WTC11 (cell line): Measurements from ENCODE around the gene FAM228B. TPM values are rescaled to one million over a fixed set of nuclear protein-coding genes. Genes with fewer than 3 reads are reported as not detected.
"Not testable (repeated sequence)": the region's sequence is repeated elsewhere in the genome, so short reads cannot be mapped to it uniquely, and the experiment has no call there.

ENCODE experiments used
- ATAC-seq: fragments of 200-7000 bp; cut with Tn5 transposase; 2 replicates; pipeline ENCODE4 v1.10.0; 2021; ENCODE audit warnings: mild to moderate bottlenecking, moderate library complexity
- CTCF ChIA-PET: fragments of 300-600 bp; sonication (Branson Sonifier 250); formaldehyde crosslinking; loops from one replicate; lab custom pipeline; 2021; ENCODE audit warnings: antibody characterized with exemption; lab: Charles Lee
- POLR2A ChIA-PET: fragments of 350-600 bp; sonication (Branson Sonifier 250); formaldehyde crosslinking; loops from one replicate; lab custom pipeline; 2021; ENCODE audit warnings: antibody characterized with exemption; lab: Charles Lee
- DNase-seq: peaks from one replicate; pipeline ENCODE4 v3.0.0; 2021; ENCODE audit warnings: low spot score
- H3K27ac Mint-ChIP-seq: 2 replicates; pipeline ENCODE4 v1.8.0; 2021; ENCODE audit warnings: mixed read lengths
- H3K27me3 Mint-ChIP-seq: 2 replicates; pipeline ENCODE4 v1.8.0; 2021; ENCODE audit warnings: low read depth, mild to moderate bottlenecking, moderate library complexity, mixed read lengths
- H3K36me3 Mint-ChIP-seq: 2 replicates; pipeline ENCODE4 v1.8.0; 2021; ENCODE audit warnings: mixed read lengths
- H3K4me1 Mint-ChIP-seq: 2 replicates; pipeline ENCODE4 v1.8.0; 2022; ENCODE audit warnings: mixed read lengths
- H3K4me3 Mint-ChIP-seq: 2 replicates; pipeline ENCODE4 v1.8.0; 2021; ENCODE audit warnings: mild to moderate bottlenecking, moderate library complexity, mixed read lengths
- H3K9me3 Mint-ChIP-seq: 2 replicates; pipeline ENCODE4 v1.8.0; 2021; ENCODE audit warnings: mixed read lengths
- ATF2 ChIP-seq: sonication (generic); formaldehyde crosslinking; IDR thresholded peaks from 2 replicates; pipeline ENCODE4 v1.8.1; 2022; ENCODE audit warnings: low read depth, missing genetic modification reagents, borderline replicate concordance
- CBFB ChIP-seq: sonication (generic); formaldehyde crosslinking; IDR thresholded peaks from 2 replicates; pipeline ENCODE4 v1.8.1; 2022; ENCODE audit warnings: mild to moderate bottlenecking, low read depth, missing genetic modification reagents
- EMX1 ChIP-seq: fragments of 250-450 bp; sonication (Bioruptor Pico); IDR thresholded peaks from 2 replicates; pipeline ENCODE4 v1.8.0; 2021; ENCODE audit warnings: mild to moderate bottlenecking
- ERG ChIP-seq: fragments of 250-450 bp; sonication (Bioruptor Pico); IDR thresholded peaks from 2 replicates; pipeline ENCODE4 v1.8.0; 2021; ENCODE audit warnings: mild to moderate bottlenecking
- FOXP4 ChIP-seq: sonication (generic); formaldehyde crosslinking; IDR thresholded peaks from 2 replicates; pipeline ENCODE4 v1.8.0; 2022; ENCODE audit warnings: mild to moderate bottlenecking, missing genetic modification reagents
- HMGXB4 ChIP-seq: sonication (generic); formaldehyde crosslinking; IDR thresholded peaks from 2 replicates; pipeline ENCODE4 v1.8.1; 2023; ENCODE audit warnings: mild to moderate bottlenecking, moderate library complexity, missing genetic modification reagents
- JUN ChIP-seq: sonication (generic); formaldehyde crosslinking; IDR thresholded peaks from 2 replicates; pipeline ENCODE4 v1.8.0; 2023; ENCODE audit warnings: mild to moderate bottlenecking, missing genetic modification reagents
- NFE2L1 ChIP-seq: sonication (generic); formaldehyde crosslinking; IDR thresholded peaks from 2 replicates; pipeline ENCODE4 v1.8.1; 2023; ENCODE audit warnings: missing genetic modification reagents
- STAT6 ChIP-seq: sonication (generic); formaldehyde crosslinking; conservative IDR thresholded peaks from 2 replicates; pipeline ENCODE4 v1.8.1; 2023; ENCODE audit warnings: mild to moderate bottlenecking, low read depth, missing genetic modification reagents, moderate library complexity
- TCF7 ChIP-seq: sonication (generic); formaldehyde crosslinking; IDR thresholded peaks from 2 replicates; pipeline ENCODE4 v1.8.0; 2022; ENCODE audit warnings: mild to moderate bottlenecking, low read depth, missing genetic modification reagents, moderate library complexity
- TEAD1 ChIP-seq: sonication (generic); formaldehyde crosslinking; IDR thresholded peaks from 2 replicates; pipeline ENCODE4 v1.8.0; 2022; ENCODE audit warnings: mild to moderate bottlenecking, missing genetic modification reagents
- ZNF396 ChIP-seq: fragments of 250-450 bp; sonication (Bioruptor Pico); IDR thresholded peaks from 2 replicates; pipeline ENCODE4 v1.8.0; 2021; ENCODE audit warnings: mild to moderate bottlenecking, moderate library complexity, borderline replicate concordance
- ZNF425 ChIP-seq: fragments of 250-450 bp; sonication (Bioruptor Pico); conservative IDR thresholded peaks from 2 replicates; pipeline ENCODE4 v1.9.0; 2021; ENCODE audit warnings: mild to moderate bottlenecking
- ZNF532 ChIP-seq: fragments of 250-450 bp; sonication (Bioruptor Pico); IDR thresholded peaks from 2 replicates; pipeline ENCODE4 v1.9.0; 2021; ENCODE audit warnings: mild to moderate bottlenecking, borderline replicate concordance
- ZNF671 ChIP-seq: fragments of 250-450 bp; sonication (Bioruptor Pico); IDR thresholded peaks from 2 replicates; pipeline ENCODE4 v1.8.0; 2021; ENCODE audit warnings: mild to moderate bottlenecking
- total RNA-seq: library from RNA; stranded (reverse); gene quantifications from 3 replicates; pipeline ENCODE4 v1.2.3, GENCODE V29; 2021

Gene FAM228B
- total RNA-seq, 1 experiment from 2014 or later = 2.7 TPM

- Mint-ChIP-seq H3K9me3 (peaks cover 22% of the 10 kb centered on the region), H3K27me3 (no peaks in the 10 kb centered on the region; the same call in 1 of the 2 replicates), H3K27ac (no peak overlapping the region), H3K4me3 (no peak overlapping the region), H3K4me1 (no peaks in the 10 kb centered on the region), H3K36me3 (peaks cover 11% of the 10 kb centered on the region)
- ChIA-PET POLR2A (no interaction called here), CTCF (no interaction called here)
- TF ChIP-seq ZNF396 (CRISPR knock-in tag) (no peak), TCF7 (no peak), ZNF532 (CRISPR knock-in tag) (no peak), HMGXB4 (CRISPR knock-in tag) (no peak), EMX1 (CRISPR knock-in tag) (no peak), CBFB (CRISPR knock-in tag) (no peak), FOXP4 (CRISPR knock-in tag) (no peak), ZNF425 (CRISPR knock-in tag) (no peak), ZNF671 (CRISPR knock-in tag) (no peak), ATF2 (CRISPR knock-in tag) (no peak), JUN (CRISPR knock-in tag) (no peak), TEAD1 (no peak), ERG (CRISPR knock-in tag) (no peak), NFE2L1 (CRISPR knock-in tag) (no peak), STAT6 (CRISPR knock-in tag) (no peak)
- no peak for ATAC-seq
- DNase-seq = no peak
Measured at GRCh38 chr2:24132543-24132942, 9.3 kb downstream of the FAM228B start.

GRCh38 chr2:24140305-24140704 is 17.0 kb downstream of the FAM228B start:
- H3K27me3 Mint-ChIP-seq, DNase-seq, H3K4me3 Mint-ChIP-seq, CTCF ChIA-PET, H3K4me1 Mint-ChIP-seq, H3K36me3 Mint-ChIP-seq, H3K9me3 Mint-ChIP-seq, H3K27ac Mint-ChIP-seq, ATAC-seq: not testable (repeated sequence)
- POLR2A ChIA-PET = interaction anchor here (0.5 kb wide), 1 partner anchor 620 kb away, joined by 3 read pairs; no protein-coding TSS in a partner anchor
